D341Med (cell line): Measurements from ENCODE around the gene TRMT61A.
"Not testable (repeated sequence)": the region's sequence is repeated elsewhere in the genome, so short reads cannot be mapped to it uniquely, and the experiment has no call there.

Source experiments
- DNase-seq: peaks from one replicate; pipeline ENCODE4 v3.0.0; 2012; ENCODE audit warnings: low spot score

Gene TRMT61A

DNA sequence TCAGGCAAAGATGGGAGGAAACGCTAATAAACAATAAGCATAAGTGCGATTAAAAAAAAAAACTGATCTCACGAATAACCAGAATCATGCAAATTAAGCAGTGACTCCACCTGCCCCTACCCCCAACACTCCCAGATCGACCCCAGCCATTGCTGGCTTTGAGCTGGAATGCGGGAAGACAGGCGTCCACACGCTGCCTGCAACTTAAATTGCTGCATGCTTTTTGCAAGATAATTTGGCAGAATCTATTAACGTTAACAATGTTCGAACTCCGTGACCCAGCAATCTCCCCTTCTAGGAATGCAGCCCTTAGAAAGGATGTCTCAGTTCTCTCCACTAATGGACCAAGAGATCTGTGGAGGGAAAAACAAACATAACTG, 5.4 kb upstream of the TRMT61A start:
- DNase-seq = no peak

- DNase-seq = no peak
Measured at GRCh38 chr14:103524002-103524935, 4.7 kb upstream of the TRMT61A start.

GRCh38 chr14:103525430-103526246, 3.4 kb upstream of the TRMT61A start:
- DNase-seq = not testable (repeated sequence)

DNA sequence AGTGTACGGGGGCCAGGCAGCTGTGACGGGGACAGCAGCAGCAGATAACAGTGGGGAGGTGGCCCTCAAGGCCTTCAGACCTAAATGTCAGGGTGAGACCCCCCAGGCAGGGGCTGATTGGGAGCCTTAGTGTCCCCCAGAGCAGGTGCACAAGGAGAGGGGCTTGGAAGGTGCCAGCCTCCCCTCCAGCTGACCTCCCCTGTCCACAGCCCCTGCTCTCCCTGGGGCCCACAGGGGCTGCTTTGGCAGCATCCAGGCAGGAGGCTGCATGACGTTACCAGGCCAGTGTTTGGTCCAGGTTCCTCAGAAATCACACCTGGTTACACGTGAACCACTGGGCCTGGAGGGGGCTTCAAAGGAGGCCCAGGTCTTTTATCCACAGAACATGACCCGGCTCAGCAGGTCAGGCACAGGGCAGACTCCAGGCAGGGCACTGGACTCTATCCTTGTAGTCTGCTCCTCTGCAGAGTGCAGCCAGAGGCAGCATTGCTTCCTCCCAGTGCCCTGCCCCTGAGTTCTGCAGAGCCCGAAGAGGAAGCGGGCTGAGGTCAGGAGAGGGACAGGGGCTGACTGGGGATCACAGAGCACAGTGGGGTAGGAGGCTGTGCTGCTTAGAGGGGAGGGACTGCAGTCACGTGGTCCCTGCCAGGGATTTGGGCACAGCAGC, 2.6 kb upstream of the TRMT61A start:
- no peak for DNase-seq

GRCh38 chr14:103526914-103527248, 2.1 kb upstream of the TRMT61A start:
- no peak for DNase-seq

DNA sequence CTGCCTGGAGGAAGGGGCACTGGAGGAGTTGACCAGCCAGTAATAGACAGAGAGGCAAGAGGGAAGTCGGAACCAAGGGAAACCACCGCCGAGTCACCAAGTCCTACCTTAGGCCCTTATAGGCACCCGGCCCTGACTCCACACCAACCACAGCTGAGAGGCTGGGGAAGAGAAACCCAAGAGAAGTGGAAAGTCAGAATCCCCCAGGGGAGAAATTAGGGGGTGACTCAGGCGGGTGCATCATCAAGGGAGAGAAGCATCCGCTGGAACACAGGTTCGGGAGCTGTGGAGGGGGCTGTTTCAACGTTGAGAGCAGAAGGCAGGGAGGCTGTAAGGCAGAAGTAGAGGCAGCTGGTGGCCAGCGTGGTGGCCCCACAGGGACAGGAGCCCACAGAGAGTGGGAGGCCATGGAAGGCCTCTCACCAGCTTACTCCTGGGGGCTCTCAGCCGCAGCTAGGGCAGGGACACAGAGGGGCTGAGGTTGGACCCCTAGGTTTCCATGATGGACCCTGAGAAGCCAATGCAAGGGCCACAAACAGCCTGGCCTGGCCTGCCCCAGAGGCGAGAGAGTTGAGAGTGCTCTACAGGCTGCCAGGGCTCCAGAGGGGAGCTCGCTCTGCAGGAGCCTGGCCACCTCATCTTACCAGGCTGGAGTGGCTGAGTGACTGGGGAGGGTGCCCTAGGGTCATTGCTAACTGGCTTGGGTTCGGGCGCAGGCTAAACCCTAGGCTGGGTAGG, 1.4 kb upstream of the TRMT61A start:
- no peak for DNase-seq

- DNase-seq = no peak
Measured at GRCh38 chr14:103528146-103528586, 830 bp upstream of the TRMT61A start.

DNA sequence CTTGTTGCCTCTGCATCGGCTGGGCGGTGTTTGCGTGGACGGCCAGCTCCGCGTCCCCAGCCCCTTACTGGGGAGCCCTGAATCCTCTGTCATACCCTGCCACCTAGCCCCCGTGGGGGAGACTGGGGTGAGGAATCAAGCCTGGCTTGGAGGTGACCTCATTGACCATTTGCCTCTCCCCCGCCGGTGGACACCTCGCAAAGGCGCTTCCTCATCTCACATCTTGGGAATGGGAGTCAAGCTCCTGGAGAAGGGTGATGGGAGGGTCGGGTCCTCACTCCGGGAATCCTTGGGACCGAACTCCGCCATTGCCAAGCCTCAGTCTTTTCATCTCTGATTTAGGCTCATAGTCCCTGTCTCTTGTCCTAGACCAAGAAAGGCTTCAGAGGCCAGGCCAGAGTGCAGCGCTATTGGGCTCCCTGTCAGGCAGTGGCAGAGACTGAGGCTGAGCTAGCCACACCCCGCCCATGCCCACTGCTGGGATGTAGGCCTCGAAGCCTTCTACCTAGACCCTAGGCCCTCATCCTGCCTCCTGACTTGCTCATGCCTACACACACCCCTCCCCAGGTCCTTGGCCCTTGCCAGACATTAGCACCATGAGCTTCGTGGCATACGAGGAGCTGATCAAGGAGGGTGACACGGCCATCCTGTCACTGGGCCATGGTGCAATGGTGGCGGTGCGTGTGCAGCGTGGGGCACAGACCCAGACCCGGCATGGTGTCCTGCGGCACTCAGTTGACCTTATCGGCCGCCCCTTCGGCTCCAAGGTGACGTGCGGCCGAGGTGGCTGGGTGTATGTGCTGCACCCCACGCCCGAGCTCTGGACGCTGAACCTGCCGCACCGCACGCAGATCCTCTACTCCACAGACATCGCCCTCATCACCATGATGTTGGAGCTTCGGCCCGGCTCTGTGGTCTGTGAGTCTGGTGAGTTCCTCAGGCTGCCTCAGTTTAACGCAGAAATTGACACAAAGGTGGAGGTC, 678 bp downstream of the TRMT61A start:
- DNase-seq = no peak

DNA sequence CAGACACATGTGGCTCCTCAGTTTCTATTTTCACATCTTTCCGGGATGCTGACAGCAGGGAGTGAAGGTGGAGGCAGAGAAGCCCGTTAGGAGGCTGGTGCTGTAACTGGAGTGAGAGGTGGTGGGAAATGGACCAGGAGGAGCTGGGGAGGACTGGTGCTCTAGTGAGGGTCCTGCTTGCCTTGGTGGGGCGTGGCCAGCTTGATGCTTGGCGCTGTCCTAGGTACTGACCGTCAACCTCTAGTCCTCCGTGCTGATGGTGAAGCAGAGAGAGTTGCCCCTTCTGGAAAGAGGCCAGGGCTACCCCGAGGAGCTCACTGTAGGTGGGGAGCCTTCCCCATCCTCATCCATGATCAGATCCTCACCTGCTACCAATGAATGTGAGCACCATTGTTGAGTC, 1.4 kb downstream of the TRMT61A start:
- no peak for DNase-seq

- DNase-seq = no peak
Measured at GRCh38 chr14:103530831-103531230, 1.8 kb downstream of the TRMT61A start.

- no peak for DNase-seq
Measured at GRCh38 chr14:103531421-103532215, 2.6 kb downstream of the TRMT61A start.

GRCh38 chr14:103532216-103533136, 3.5 kb downstream of the TRMT61A start:
- DNase-seq = no peak

DNA sequence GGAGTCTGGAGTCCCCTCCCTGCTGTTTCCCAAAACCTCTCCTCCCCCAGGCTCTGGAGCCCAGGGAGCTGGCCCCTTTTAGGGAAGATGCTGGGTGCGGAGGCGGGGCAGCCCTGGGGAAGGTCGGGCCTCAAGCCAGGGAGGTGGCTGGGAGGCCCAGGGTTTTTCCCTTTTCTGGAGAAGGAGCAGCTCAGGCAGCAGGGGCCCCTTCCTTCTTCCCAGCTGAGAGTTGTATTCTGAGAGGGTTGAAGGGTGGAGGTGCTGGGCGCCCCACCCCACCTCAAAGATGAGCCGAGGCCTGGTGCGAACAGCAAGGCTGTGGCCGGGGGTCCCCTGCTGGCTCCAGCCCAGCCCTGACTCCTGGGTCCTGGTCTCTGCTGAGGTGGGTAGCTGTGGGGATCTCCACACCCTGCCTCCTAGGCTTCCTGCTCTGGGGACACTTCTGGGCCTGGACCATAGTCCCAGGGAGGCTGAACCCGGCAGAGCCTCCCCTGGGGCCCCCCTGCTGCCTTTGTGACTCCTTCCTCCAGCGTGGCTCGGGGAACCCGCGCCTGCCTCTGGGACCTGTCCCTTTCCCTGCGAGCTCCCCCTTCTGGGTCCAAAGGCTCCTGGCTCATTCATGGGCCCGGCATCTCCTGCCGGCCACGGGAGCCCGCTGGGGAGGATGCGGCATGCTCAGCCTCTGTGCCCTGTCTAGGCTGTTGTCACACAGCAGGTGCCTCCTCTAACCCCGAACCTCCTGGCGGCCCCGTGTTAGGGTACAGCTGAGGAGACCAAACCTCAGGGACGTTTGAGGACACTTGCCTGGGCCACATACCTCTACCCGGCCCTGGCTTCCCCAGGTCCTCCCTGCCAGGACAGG, 4.4 kb downstream of the TRMT61A start:
- no peak for DNase-seq

DNA sequence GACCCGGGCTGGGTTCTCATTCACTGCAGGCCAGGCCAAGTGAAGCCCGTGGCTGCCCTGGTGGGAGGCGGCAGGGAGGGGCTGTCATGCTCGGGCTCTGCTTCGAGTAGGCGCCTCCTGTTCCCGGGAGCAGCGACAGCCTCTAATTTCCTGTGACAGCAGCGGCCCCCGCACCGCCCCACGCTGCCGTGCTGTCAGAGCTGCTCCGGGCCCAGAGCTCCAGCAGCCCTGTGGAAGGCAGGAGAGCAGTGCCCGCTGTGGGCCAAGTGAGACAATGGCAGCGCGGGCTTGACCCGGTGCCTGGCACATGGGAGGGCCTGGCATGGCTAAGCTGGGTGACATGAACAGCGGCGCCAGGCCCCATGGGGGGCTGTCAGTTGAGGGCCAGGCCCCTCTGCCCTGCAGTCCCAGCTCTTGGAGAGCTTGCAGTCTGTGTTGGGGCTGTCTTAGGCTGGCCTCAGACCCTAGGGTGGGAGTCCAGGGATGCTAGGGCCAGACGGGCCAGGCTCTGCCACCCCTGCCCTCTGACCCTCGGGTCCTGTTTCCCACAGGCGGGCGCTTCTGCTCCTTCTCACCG, 5.1 kb downstream of the TRMT61A start:
- DNase-seq = no peak

DNA sequence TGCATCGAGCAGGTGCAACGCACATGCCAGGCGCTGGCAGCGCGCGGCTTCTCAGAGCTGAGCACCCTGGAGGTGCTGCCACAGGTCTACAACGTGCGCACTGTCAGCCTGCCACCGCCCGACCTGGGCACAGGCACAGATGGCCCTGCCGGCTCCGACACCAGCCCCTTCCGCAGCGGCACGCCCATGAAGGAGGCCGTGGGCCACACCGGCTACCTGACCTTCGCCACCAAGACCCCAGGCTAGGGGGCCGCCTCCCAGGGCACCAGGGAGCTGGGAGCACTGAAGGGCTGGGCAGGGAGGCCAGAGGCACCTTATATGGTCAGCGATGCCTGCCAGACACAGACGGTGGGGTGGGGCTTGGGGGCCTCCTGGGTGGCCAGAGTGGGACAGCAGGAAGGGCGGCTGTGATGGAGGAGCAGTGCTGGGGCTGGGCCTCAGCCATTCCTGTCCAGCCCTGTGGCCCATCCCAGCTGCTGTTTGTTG, 5.6 kb downstream of the TRMT61A start:
- no peak for DNase-seq

GRCh38 chr14:103535081-103535890, 6.3 kb downstream of the TRMT61A start:
- no peak for DNase-seq
